Fibroblast of mammary gland (primary cell): ENCODE data around the gene PPP6R2.
"Not testable (repeated sequence)": the region's sequence is repeated elsewhere in the genome, so short reads cannot be mapped to it uniquely, and the experiment has no call there.

Experiments
- DNase-seq: peaks from one replicate; pipeline ENCODE4 v3.0.0-alpha.2; 2010; ENCODE audit warnings: low read depth
- H3K4me3 ChIP-seq: 2 replicates; pipeline ENCODE4 v1.5.1; 2011; ENCODE audit warnings: low read depth, mild to moderate bottlenecking, low read length, moderate library complexity; ENCODE audit not compliant: control insufficient read depth
- CTCF ChIP-seq: conservative IDR thresholded peaks from 2 replicates; pipeline ENCODE4 v1.5.1; 2011; ENCODE audit warnings: low read depth, low read length, inconsistent platforms; ENCODE audit not compliant: control insufficient read depth, insufficient read depth

Gene PPP6R2

GRCh38 chr22:50422046-50422445, 78.9 kb downstream of the PPP6R2 start:
- H3K4me3 ChIP-seq: no peak overlapping the region
- DNase-seq: no peak
- TF ChIP-seq CTCF: no peak

DNA sequence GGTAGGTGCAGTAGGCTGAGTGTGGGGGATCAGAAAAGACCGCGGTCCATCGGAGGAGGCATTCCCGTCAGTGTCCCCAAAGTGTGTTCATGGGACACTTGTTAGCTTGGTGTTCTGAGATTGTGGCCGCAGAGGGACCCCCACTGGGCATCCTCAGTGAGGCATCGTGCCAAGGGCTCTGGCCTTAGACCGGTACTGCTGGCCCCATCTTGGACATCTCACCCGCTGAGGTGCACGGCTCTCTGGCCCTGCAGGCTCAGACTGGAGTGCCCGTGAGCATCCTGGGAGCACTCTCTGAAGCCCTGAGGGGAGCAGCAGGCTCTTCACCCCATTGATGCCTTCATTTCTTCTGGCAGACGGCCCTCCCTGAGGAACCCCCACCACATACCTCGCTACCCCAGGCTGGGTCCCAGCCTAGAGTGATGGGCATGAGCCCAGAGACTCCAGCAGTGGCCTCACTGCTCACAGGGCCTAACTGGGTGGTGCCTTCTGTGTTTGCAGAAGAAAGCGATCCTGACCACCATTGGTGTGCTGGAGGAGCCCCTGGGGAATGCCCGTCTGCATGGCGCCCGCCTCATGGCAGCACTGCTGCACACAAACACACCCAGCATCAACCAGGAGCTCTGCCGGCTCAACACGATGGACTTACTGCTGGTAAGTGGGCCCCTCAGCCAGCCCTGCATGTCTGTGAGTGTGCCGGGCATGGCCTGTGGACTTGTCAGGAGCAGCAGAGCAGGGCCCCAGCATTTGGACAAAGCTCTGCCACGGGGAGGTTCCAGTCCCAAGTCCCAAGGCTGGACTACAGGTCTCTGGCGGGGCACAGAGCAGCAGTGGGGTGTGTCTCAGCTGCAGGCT, 80.1 kb downstream of the PPP6R2 start:
- no peak for DNase-seq
- no peak for TF ChIP-seq CTCF
- H3K4me3 ChIP-seq: no peak overlapping the region

- no peak for DNase-seq
- TF ChIP-seq CTCF: no peak
- H3K4me3 ChIP-seq: no peak overlapping the region
Measured at GRCh38 chr22:50423956-50424355, 80.8 kb downstream of the PPP6R2 start.

DNA sequence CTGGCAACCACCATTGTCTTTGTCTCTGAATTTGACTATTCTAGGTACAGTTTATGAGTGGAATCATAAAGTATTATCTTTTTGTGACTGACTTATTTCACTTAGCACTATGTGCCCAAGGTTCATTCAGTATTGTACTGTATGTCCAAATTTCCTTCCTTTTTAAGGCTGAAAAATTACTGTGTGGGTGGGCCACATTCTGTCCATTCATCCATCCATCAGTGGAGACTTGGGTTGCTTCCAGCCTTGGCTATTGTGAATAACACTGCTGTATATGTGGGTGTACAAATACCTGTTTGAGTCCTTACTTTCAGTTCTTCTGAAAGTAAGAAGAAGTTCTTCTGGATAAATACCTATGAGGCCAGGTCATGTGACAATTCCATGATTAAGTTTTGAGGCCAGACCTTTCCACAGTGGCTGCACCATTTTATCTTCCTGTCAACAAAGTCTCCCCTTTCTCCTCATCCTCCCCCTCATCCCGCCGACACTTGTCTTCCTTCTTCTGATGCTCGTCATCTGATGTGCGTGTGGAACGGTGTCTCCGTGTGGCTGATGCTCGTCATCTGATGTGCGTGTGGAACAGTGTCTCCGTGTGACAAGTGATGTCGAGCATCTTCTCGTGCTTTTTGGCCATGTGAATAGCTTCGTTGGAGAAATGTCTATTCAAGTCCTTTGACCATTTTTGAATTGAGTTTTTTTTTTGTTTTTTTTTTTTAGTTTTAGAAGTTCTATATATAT, 82.2 kb downstream of the PPP6R2 start:
- no peak overlapping the region for H3K4me3 ChIP-seq
- TF ChIP-seq CTCF: no peak
- DNase-seq: no peak

GRCh38 chr22:50432131-50432876, 89.2 kb downstream of the PPP6R2 start:
- DNase-seq: no peak

DNA sequence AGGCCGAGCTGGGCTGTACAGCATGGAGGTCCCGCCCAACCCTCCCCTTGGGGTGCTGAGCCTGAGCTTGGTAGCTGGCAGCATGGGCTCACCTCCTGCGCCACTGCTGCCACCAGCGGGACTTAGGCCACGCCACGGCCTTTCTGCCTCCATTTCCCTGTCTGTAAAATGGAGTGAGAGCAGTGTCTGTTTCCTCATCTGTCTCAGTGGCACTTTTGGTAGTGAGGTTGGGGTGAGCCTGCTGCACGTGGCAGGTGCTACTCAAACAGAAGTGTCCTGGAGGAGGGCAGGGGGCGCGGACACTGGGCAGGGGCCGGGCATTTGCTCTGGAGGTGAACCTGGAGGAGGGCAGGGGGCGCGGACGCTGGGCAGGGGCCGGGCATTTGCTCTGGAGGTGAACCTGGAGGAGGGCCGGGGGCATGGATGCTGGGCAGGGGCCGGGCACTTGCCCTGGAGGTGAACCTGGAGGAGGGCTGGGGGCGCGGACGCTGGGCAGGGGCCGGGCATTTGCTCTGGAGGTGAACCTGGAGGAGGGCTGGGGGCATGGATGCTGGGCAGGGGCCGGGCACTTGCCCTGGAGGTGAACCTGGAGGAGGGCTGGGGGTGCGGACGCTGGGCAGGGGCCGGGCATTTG, 89.9 kb downstream of the PPP6R2 start:
- H3K4me3 ChIP-seq, DNase-seq: not testable (repeated sequence)

More at GRCh38 chr22:50432131-50432876, 89.2 kb downstream of the PPP6R2 start:
- no peak for TF ChIP-seq CTCF
- no peak overlapping the region for H3K4me3 ChIP-seq
